ENCODE measurements around the gene GNAQ. TPM values are rescaled to one million over a fixed set of nuclear protein-coding genes. Genes with fewer than 3 reads are reported as not detected.

Gene GNAQ
- total RNA-seq, 2 donors from 2014 or later: 22.3 to 22.7 TPM

DNA sequence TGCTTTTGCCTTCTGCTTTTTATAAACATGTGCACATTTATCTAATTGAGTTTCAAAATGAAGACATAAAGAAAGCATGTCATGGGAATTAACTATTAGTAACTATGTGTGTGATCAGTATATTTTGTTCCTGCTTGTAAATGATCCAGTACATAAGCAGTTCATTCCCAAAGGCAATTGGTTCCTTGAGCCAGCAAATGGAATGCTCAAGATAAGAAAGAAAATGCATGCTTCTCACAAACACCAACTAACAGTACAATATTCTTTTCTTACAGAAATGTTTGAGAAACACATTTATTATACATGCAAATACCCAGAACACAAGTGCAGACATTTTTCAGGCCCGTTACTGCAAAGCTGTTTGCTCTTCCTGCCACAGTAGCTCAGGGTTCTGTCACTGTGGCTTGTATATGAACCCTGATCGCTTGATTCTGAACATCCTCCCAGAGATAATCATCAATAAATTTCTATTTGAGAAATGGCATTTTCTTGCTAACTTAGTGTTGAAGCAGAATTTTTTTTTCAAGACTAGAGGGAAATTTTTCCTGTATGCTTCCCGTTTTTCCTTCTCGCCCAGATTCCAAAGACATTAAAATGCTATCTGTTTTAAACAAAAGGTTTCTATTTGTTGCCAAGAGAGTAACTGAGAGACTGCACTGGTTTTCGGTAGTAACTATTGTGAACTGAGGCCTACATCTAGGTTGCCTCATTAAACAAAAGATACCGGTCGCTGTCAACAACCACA, 1.9 kb downstream of the GNAQ start:
- ATAC-seq (replicated peaks in 1 of 2) (no peak), DNase-seq (peak in 1 of 2 donors; percentile 12)
- Mint-ChIP-seq H3K4me3 (peak overlapping the region; percentile 86 to 100), H3K27ac (peak overlapping the region; percentile 98), H3K9me3 (no peaks in the 10 kb centered on the region), H3K36me3 (ENCODE audit: insufficient read depth in 2 of 2) (peaks cover 4 to 7% of the 10 kb centered on the region in 2 donors), H3K27me3 (ENCODE audit: low read depth) (no peaks in the 10 kb centered on the region), H3K4me1 (ENCODE audit: low read depth) (peaks cover 49% of the 10 kb centered on the region)

GRCh38 chr9:78028926-78029325, 2.7 kb downstream of the GNAQ start:
- no peaks in the 10 kb centered on the region for H3K27me3 Mint-ChIP-seq (ENCODE audit: low read depth)
- peaks cover 4 to 7% of the 10 kb centered on the region in 2 donors for H3K36me3 Mint-ChIP-seq (ENCODE audit: insufficient read depth in 2 of 2)
- DNase-seq (no peak), ATAC-seq (replicated peaks in 1 of 2) (no peak)
- H3K4me1 Mint-ChIP-seq (ENCODE audit: low read depth): peaks cover 57% of the 10 kb centered on the region
- H3K4me3 Mint-ChIP-seq: peak overlapping the region; percentile 86 to 100
- H3K9me3 Mint-ChIP-seq: no peaks in the 10 kb centered on the region
- peak overlapping the region; percentile 98 for H3K27ac Mint-ChIP-seq

GRCh38 chr9:78026947-78027346, 4.7 kb downstream of the GNAQ start:
- Mint-ChIP-seq H3K4me3 (no peak overlapping the region), H3K36me3 (ENCODE audit: insufficient read depth in 2 of 2) (peaks cover 2 to 5% of the 10 kb centered on the region in 2 donors), H3K27me3 (ENCODE audit: low read depth) (no peaks in the 10 kb centered on the region), H3K4me1 (ENCODE audit: low read depth) (peaks cover 61% of the 10 kb centered on the region), H3K27ac (no peak overlapping the region), H3K9me3 (no peaks in the 10 kb centered on the region)
- ATAC-seq (replicated peaks in 1 of 2) (no peak), DNase-seq (no peak)

- Mint-ChIP-seq H3K4me3 (no peak overlapping the region), H3K4me1 (ENCODE audit: low read depth) (peaks cover 66% of the 10 kb centered on the region), H3K27ac (no peak overlapping the region), H3K36me3 (ENCODE audit: insufficient read depth in 2 of 2) (peaks cover 2 to 5% of the 10 kb centered on the region in 2 donors), H3K27me3 (ENCODE audit: low read depth) (no peaks in the 10 kb centered on the region), H3K9me3 (no peaks in the 10 kb centered on the region)
- ATAC-seq (replicated peaks in 1 of 2): no peak
- no peak for DNase-seq
Measured at GRCh38 chr9:78026416-78026815, 5.2 kb downstream of the GNAQ start.

GRCh38 chr9:78025186-78025585, 6.4 kb downstream of the GNAQ start:
- Mint-ChIP-seq H3K4me3 (no peak overlapping the region), H3K4me1 (ENCODE audit: low read depth) (peaks cover 77% of the 10 kb centered on the region), H3K27ac (no peak overlapping the region), H3K36me3 (ENCODE audit: insufficient read depth in 2 of 2) (peaks cover 0 to 4% of the 10 kb centered on the region in 2 donors), H3K9me3 (no peaks in the 10 kb centered on the region), H3K27me3 (ENCODE audit: low read depth) (no peaks in the 10 kb centered on the region)
- no peak for DNase-seq
- no peak for ATAC-seq (replicated peaks in 1 of 2)

- ATAC-seq (replicated peaks in 1 of 2) (peak in 1 of 2 donors; percentile 41), DNase-seq (no peak)
- Mint-ChIP-seq H3K27me3 (ENCODE audit: low read depth) (no peaks in the 10 kb centered on the region), H3K36me3 (ENCODE audit: insufficient read depth in 2 of 2) (no peaks in the 10 kb centered on the region), H3K27ac (no peak overlapping the region), H3K9me3 (no peaks in the 10 kb centered on the region), H3K4me1 (ENCODE audit: low read depth) (peaks cover 64% of the 10 kb centered on the region), H3K4me3 (peak overlapping the region; percentile 54 to 59)
Measured at GRCh38 chr9:78023003-78023741, 8.4 kb downstream of the GNAQ start.

- H3K27ac Mint-ChIP-seq: no peak overlapping the region
- H3K36me3 Mint-ChIP-seq (ENCODE audit: insufficient read depth in 2 of 2): no peaks in the 10 kb centered on the region
- no peak for ATAC-seq (replicated peaks in 1 of 2)
- H3K4me1 Mint-ChIP-seq (ENCODE audit: low read depth): peaks cover 70% of the 10 kb centered on the region
- DNase-seq: no peak
- no peaks in the 10 kb centered on the region for H3K27me3 Mint-ChIP-seq (ENCODE audit: low read depth)
- H3K4me3 Mint-ChIP-seq: peak overlapping the region in 1 of 2 donors; percentile 49
- H3K9me3 Mint-ChIP-seq: no peaks in the 10 kb centered on the region
Measured at GRCh38 chr9:78021697-78022096, 9.9 kb downstream of the GNAQ start.

DNA sequence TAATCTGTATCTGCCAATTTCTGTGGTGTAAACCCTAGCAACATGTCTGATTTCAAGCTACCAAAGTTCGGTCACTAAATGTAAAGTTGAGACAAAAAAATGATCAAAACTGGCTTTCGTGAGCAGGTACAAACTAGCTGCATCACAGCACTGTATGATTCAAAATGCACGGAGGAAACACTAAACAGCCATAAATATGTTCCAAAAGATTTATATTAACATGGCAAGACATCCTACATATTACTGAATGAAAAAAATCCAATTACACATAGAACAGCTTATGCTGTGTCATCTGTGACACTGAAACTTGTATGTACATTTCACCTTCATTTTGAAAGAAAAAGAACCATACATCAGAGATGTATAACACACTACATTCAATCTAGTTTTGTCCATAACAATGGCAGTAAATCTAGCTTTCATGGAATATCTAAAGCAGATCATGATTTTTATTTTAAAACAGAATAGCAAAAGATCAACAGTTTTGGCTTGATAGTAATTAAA, 14.4 kb downstream of the GNAQ start:
- Mint-ChIP-seq H3K4me3 (peak overlapping the region in 1 of 2 donors; percentile 65), H3K9me3 (no peaks in the 10 kb centered on the region), H3K36me3 (ENCODE audit: insufficient read depth in 2 of 2) (no peaks in the 10 kb centered on the region), H3K4me1 (ENCODE audit: low read depth) (peaks cover 51% of the 10 kb centered on the region), H3K27me3 (ENCODE audit: low read depth) (no peaks in the 10 kb centered on the region), H3K27ac (peak overlapping the region; percentile 79)
- no peak for ATAC-seq (replicated peaks in 1 of 2)
- no peak for DNase-seq

DNA sequence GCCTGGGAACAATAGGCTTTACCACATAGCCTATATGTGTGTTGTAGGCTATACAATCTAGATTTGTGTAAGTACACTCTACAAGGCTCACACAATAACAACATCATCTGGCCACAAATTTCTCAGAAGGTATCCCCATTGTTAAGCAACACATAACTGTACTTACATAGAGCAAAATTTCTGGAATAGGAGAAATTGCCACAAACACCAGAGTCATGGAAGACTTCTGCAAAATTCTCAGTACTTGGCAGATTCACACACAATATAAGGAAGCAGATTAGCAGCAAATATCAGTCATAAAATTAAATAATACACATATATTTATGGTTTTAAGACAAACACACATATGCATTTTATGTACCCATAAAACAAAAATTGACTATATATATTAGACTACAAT, 16.4 kb downstream of the GNAQ start:
- peaks cover 48% of the 10 kb centered on the region for H3K4me1 Mint-ChIP-seq (ENCODE audit: low read depth)
- DNase-seq (no peak), ATAC-seq (replicated peaks in 1 of 2) (no peak)
- no peaks in the 10 kb centered on the region for H3K9me3 Mint-ChIP-seq
- no peaks in the 10 kb centered on the region for H3K27me3 Mint-ChIP-seq (ENCODE audit: low read depth)
- H3K36me3 Mint-ChIP-seq (ENCODE audit: insufficient read depth in 2 of 2): no peaks in the 10 kb centered on the region
- H3K27ac Mint-ChIP-seq: peak overlapping the region; percentile 27
- no peak overlapping the region for H3K4me3 Mint-ChIP-seq

DNA sequence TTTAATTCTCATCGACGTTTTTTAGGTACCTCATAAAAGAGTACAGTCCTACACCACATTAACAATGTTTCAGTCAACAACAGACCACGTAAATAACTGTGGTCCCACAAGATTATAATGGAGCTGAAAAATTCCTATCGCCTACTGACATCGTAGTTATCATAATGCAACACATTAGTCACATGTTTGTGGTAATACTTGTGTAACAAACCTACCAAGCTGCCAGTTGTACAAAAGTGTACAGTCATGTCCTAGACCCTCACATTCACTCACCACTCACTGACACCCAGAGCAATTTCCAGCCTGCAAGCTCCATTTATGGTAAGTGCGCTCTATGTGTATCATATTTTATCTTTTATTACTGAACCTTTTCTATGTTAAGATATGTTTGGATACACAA, 16.8 kb downstream of the GNAQ start:
- peak in 1 of 2 donors; percentile 35 for ATAC-seq (replicated peaks in 1 of 2)
- Mint-ChIP-seq H3K36me3 (ENCODE audit: insufficient read depth in 2 of 2) (no peaks in the 10 kb centered on the region), H3K27ac (no peak overlapping the region), H3K9me3 (no peaks in the 10 kb centered on the region), H3K4me1 (ENCODE audit: low read depth) (peaks cover 48% of the 10 kb centered on the region), H3K4me3 (no peak overlapping the region), H3K27me3 (ENCODE audit: low read depth) (no peaks in the 10 kb centered on the region)
- DNase-seq: no peak

GRCh38 chr9:78013934-78014333, 17.7 kb downstream of the GNAQ start:
- Mint-ChIP-seq H3K4me3 (no peak overlapping the region), H3K27me3 (ENCODE audit: low read depth) (no peaks in the 10 kb centered on the region), H3K9me3 (no peaks in the 10 kb centered on the region), H3K36me3 (ENCODE audit: insufficient read depth in 2 of 2) (no peaks in the 10 kb centered on the region), H3K4me1 (ENCODE audit: low read depth) (peaks cover 54% of the 10 kb centered on the region), H3K27ac (no peak overlapping the region)
- DNase-seq (no peak), ATAC-seq (replicated peaks in 1 of 2) (no peak)

DNA sequence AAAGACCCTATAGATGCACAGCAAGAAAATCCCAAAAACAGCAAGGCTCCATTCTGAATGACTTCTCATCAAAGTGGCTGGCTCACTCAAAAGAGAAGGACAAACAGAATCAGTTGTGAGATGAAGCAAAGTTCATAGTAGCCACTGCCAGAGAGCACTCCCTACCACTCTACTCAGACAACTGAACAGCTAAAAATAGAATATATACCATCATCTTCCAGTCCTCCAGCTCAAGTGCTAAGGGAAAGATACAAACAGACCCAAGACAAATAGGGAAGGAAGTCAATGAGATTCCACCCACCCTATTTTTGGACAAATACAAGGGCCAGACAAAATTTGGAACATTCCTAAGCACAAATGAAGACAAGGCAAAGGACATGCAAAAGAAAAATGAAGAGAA, 20.6 kb downstream of the GNAQ start:
- no peak for DNase-seq
- H3K4me3 Mint-ChIP-seq: peak overlapping the region; percentile 68 to 81
- peaks cover 53% of the 10 kb centered on the region for H3K4me1 Mint-ChIP-seq (ENCODE audit: low read depth)
- peak overlapping the region; percentile 93 for H3K27ac Mint-ChIP-seq
- no peaks in the 10 kb centered on the region for H3K9me3 Mint-ChIP-seq
- ATAC-seq (replicated peaks in 1 of 2): peak in 1 of 2 donors; percentile 32
- H3K36me3 Mint-ChIP-seq (ENCODE audit: insufficient read depth in 2 of 2): no peaks in the 10 kb centered on the region
- no peaks in the 10 kb centered on the region for H3K27me3 Mint-ChIP-seq (ENCODE audit: low read depth)

GRCh38 chr9:78010445-78010844, 21.2 kb downstream of the GNAQ start:
- Mint-ChIP-seq H3K27ac (peak overlapping the region; percentile 93), H3K36me3 (ENCODE audit: insufficient read depth in 2 of 2) (no peaks in the 10 kb centered on the region), H3K4me1 (ENCODE audit: low read depth) (peaks cover 55% of the 10 kb centered on the region), H3K27me3 (ENCODE audit: low read depth) (no peaks in the 10 kb centered on the region), H3K4me3 (peak overlapping the region; percentile 68 to 81), H3K9me3 (no peaks in the 10 kb centered on the region)
- ATAC-seq (replicated peaks in 1 of 2) (peak in 1 of 2 donors; percentile 35), DNase-seq (no peak)

Measured in activated T-cell treated with anti-CD3 and anti-CD28 coated beads, Interleukin-2, amount 50 U/mL, for 72 hours (primary cell).